OCI-LY7 (cell line): ENCODE results near the gene ZMYND11.
"Not testable (repeated sequence)": the region's sequence is repeated elsewhere in the genome, so short reads cannot be mapped to it uniquely, and the experiment has no call there.

Experiments
- CTCF ChIP-seq: fragments of 200-600 bp; sonication (generic); conservative IDR thresholded peaks from 2 replicates; pipeline ENCODE4 v1.5.1; 2014; ENCODE audit warnings: mild to moderate bottlenecking, antibody characterized with exemption, low read length, moderate library complexity, mixed read lengths
- EZH2phosphoT487 ChIP-seq: fragments of 200-600 bp; sonication (generic); IDR thresholded peaks from 2 replicates; pipeline ENCODE4 v1.6.1; 2018; ENCODE audit warnings: low read depth, borderline replicate concordance, mild to moderate bottlenecking, mixed run types, antibody characterized with exemption, low read length, moderate library complexity, mixed read lengths

- TF ChIP-seq EZH2phosphoT487, CTCF: not testable (repeated sequence)
Observed at GRCh38 chr10:265816-266588, 130.7 kb downstream of the ZMYND11 start.
